Measurements from ENCODE around the gene MIPOL1. TPM values are rescaled to one million over a fixed set of nuclear protein-coding genes. Genes with fewer than 3 reads are reported as not detected.
A peak's percentile ranks its signal among the peaks of the same experiment; 100 is the strongest.

The MIPOL1 gene
- total and polyA plus RNA-seq, 2 of the 13 experiments (the other 11 are each of a cell fraction or from before 2014, with no cell fraction given): 8.6 to 34.2 TPM

GRCh38 chr14:37157987-37158386 lies 39.8 kb upstream of the MIPOL1 start:
- no peaks in the 10 kb centered on the region for H4K20me1 ChIP-seq (ENCODE audit: insufficient read depth, low read length)
- ATAC-seq: no peak
- ChIA-PET POLR2A (no interaction called here), CTCF (ENCODE audit: low intra/inter-chr PET ratio, low total read pairs) (no interaction called here)
- H3K4me3 ChIP-seq (replicated peaks in 1 of 3; ENCODE audit: insufficient read depth in 1 of 3, low read depth in 2 of 3, low read length in 3 of 3): no peak overlapping the region
- TF ChIP-seq ZNF281 (CRISPR knock-in tag; IDR thresholded peaks at IDR 0.05; ENCODE audit: borderline replicate concordance) (no peak), U2AF2 (IDR thresholded peaks at IDR 0.05; ENCODE audit: low read depth, low read length) (no peak), HNRNPLL (IDR thresholded peaks at IDR 0.05; ENCODE audit: low read depth, low read length, poor library complexity, severe bottlenecking) (no peak), ZNF460 (CRISPR knock-in tag; IDR thresholded peaks at IDR 0.05; ENCODE audit: borderline replicate concordance) (no peak), MXD1 (CRISPR knock-in tag; IDR thresholded peaks at IDR 0.05) (no peak), DNMT1 (CRISPR knock-in tag; IDR thresholded peaks at IDR 0.05) (no peak), MTERF4 (CRISPR knock-in tag; IDR thresholded peaks at IDR 0.05) (no peak), PHB2 (IDR thresholded peaks at IDR 0.05; ENCODE audit: partially characterized antibody) (no peak), PLRG1 (conservative IDR thresholded peaks at IDR 0.05) (peak; percentile 61; the same call in 1 of the 2 replicates), RFXAP (CRISPR knock-in tag; IDR thresholded peaks at IDR 0.05; ENCODE audit: borderline replicate concordance) (no peak), MIER3 (CRISPR knock-in tag; IDR thresholded peaks at IDR 0.05; ENCODE audit: borderline replicate concordance) (no peak), ZNF883 (CRISPR knock-in tag; IDR thresholded peaks at IDR 0.05; ENCODE audit: not compliant biosample characterization) (no peak), NFRKB (IDR thresholded peaks at IDR 0.05) (no peak), NCOA1 (CRISPR knock-in tag; IDR thresholded peaks at IDR 0.05) (no peak), BCL3 (CRISPR knock-in tag; IDR thresholded peaks at IDR 0.05) (no peak), HDAC1 (CRISPR knock-in tag; IDR thresholded peaks at IDR 0.05) (no peak), PAWR (CRISPR knock-in tag; IDR thresholded peaks at IDR 0.05; ENCODE audit: borderline replicate concordance) (no peak), ZNF282 (IDR thresholded peaks at IDR 0.05; ENCODE audit: partially characterized antibody) (peak; percentile 47), ARNT (IDR thresholded peaks at IDR 0.05) (0 out of 2 replicates have a peak, but pooled peaks have one; percentile 62), ZBTB1 (CRISPR knock-in tag; IDR thresholded peaks at IDR 0.05; ENCODE audit: borderline replicate concordance) (no peak)
- H3K4me1 ChIP-seq (ENCODE audit: insufficient read depth, low read length): no peaks in the 10 kb centered on the region
- intact Hi-C loops (cut with micrococcal nuclease; ENCODE audit: unreplicated experiment) (no loop called here), in situ Hi-C loops (cut with HindIII; ENCODE audit: extremely low pct_ligation_motif_present, low pct_unique_long_range_greater_than_20kb) (no loop called here)
- no peak for FAIRE-seq
- 1% methylated on average over 2 of the region's 2 CpGs for WGBS (ENCODE audit: low lambda C conversion rate)
- no TSS peak for BruUV-seq (replicated peaks)
- H3K9ac ChIP-seq (ENCODE audit: insufficient read depth, low read depth, low read length): no peak overlapping the region
- peaks cover 4% of the 10 kb centered on the region; the same call in 1 of the 2 replicates for H3K9me3 ChIP-seq (ENCODE audit: low read length)
- no peaks in the 10 kb centered on the region for H3K27me3 ChIP-seq (ENCODE audit: control insufficient read depth in 1 of 2, insufficient read depth in 2 of 2, low read length in 2 of 2)
- H3K36me3 ChIP-seq (replicated peaks in 1 of 2; ENCODE audit: control insufficient read depth in 1 of 2, insufficient read depth in 2 of 2, low read length in 2 of 2): no peaks in the 10 kb centered on the region
- H3K4me2 ChIP-seq (ENCODE audit: low read depth, low read length): no peak overlapping the region
- no peak overlapping the region for H3K27ac ChIP-seq (ENCODE audit: extremely low read length, insufficient read depth, low read length)
- no peak for DNase-seq (ENCODE audit: low spot score)
- H2AFZ ChIP-seq (ENCODE audit: low read length): no peak overlapping the region
- no peaks in the 10 kb centered on the region for H3K79me2 ChIP-seq (ENCODE audit: insufficient read depth, low read length)
